NCI-H2081 (cell line): Measurements from ENCODE around the gene MYH8.

Source experiments
- DNase-seq, 2 experiments: peaks; one replicate each; lab custom pipeline; 2025; lab: John Stamatoyannopoulos, UW

Gene MYH8

GRCh38 chr17:10380631-10381408 is 40.9 kb downstream of the MYH8 start:
- DNase-seq: no peak

- no peak for DNase-seq
Measured at GRCh38 chr17:10372906-10373305, 48.8 kb downstream of the MYH8 start, which contains the start of gene MYH13. Gene MYH13, minus strand, starts transcription at chr17:10373006. Its CDS starts 8,476 bp downstream, at chr17:10364530.

DNA sequence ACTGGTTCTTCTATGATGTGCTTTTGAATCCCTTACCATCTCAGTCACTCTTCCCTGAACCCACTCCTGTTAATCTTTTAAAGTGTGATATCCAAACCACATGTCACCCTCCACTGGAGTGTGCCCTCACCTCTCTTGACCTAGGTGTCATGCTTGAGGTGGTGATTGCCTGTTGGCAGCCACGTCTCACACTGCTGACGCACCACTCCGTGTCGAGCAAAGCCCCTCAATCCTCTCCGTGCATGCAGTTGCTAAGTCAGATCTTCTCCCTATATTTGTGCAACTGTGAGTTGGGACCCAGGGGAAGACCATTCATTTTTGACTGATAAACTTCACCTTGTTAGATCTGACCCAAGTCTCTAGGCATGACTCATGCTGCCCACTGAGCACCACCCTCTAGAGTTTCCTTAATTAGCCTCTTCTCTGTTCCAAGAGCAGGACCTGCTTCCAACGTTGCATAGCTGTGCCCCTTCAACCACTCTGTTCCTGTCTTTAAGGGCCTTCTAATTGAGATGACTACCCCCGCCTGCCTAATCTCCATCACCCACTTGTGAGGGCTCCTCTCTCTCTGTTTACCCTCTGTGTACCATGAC is 51.6 kb downstream of the MYH8 start:
- no peak for DNase-seq

- DNase-seq: no peak
Measured at GRCh38 chr17:10369239-10369638, 52.5 kb downstream of the MYH8 start.

- no peak for DNase-seq
Measured at GRCh38 chr17:10368561-10368960, 53.2 kb downstream of the MYH8 start.

GRCh38 chr17:10360578-10360977 is 61.2 kb downstream of the MYH8 start:
- no peak for DNase-seq

- no peak for DNase-seq
Measured at GRCh38 chr17:10357768-10358167, 64.0 kb downstream of the MYH8 start.

- DNase-seq: no peak
Measured at GRCh38 chr17:10354651-10355050, 67.1 kb downstream of the MYH8 start.

DNA sequence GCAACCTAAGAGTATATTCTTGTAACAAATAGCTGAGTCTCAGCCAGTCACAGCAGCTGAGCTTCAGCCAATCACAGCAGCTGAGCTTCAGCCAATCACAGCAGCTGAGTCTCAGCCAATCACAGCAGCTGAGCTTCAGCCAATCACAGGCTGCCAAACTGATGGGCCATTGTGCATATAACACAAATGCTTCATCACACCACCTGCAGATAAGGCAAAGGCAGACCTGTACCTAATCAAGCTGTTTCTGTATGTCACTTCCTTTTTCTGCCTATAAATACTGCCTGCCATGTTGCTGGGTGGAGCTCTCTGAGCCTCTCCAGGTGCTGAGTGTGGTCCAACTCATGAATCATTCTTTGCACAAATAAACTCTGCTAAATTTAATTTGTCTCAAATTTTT is 68.9 kb downstream of the MYH8 start:
- DNase-seq: no peak

DNA sequence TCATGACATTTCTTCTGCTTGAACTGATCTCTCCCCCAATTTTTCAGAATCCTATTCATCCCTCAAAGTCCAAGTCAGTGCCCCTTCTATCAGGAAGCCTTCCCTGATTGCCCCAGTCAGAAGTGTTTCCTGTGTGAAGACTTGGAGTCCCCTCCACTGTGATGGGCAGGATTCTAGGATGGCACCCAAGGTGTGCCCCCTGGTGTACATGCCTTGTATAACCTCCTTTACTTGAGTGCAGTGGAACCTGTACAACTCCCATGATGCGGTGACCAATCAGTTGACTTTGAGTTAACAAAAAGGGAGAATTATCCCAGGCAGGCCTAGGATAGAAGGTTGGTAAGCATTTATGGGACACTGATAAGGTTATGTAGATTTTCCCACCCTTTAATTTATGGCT is 72.3 kb downstream of the MYH8 start:
- DNase-seq: no peak

GRCh38 chr17:10344816-10345215 is 76.9 kb downstream of the MYH8 start:
- DNase-seq: no peak
